GM12892 (cell line): ENCODE measurements around the gene PC.

ENCODE experiments used
- DNase-seq: peaks from one replicate; pipeline ENCODE4 v3.0.0; 2011; ENCODE audit not compliant: insufficient read length
- FAIRE-seq: peaks from 2 replicates; lab custom pipeline; 2011; peaks lifted over from hg19 to GRCh38; lab: Jason Lieb, UNC
- POLR2A ChIP-seq: IDR thresholded peaks from 2 replicates; pipeline ENCODE4 v1.6.1; 2011; ENCODE audit warnings: low read depth, low read length, control low read depth
- POLR2AphosphoS5 ChIP-seq: IDR thresholded peaks from 2 replicates; pipeline ENCODE4 v1.6.1; 2011; ENCODE audit warnings: low read depth, low read length, control low read depth
- TAF1 ChIP-seq: IDR thresholded peaks from 2 replicates; pipeline ENCODE4 v1.6.1; 2011; ENCODE audit warnings: low read depth, mild to moderate bottlenecking, control low read depth, low read length, borderline replicate concordance

PC gene

DNA sequence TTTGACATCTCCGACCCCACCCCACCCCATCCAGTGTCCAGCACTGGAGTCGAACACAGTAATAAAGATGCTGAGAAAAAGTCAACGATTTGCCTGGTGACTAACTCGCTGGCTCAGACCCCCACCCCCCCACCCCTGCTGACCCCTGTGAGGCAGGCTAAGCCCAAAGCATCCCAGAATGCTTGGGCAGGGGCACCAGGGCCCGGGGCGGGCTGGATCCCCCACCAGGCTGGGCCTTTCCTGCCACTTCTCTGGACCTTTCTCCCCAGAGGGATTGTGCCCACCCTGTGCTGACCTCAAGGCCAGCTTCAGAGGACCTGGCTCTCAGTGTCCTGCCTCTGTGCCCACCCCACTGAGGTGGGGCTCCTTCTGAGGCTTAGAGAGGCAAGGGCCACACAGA is 18.7 kb upstream of the PC start:
- DNase-seq (no peak), FAIRE-seq (no peak)
- TF ChIP-seq TAF1 = no peak
- no peak for TF ChIP-seq POLR2A
- no peak for TF ChIP-seq POLR2AphosphoS5

GRCh38 chr11:66976028-66976467 is 17.9 kb upstream of the PC start:
- FAIRE-seq (no peak), DNase-seq (no peak)
- TF ChIP-seq POLR2AphosphoS5 (no peak), TAF1 (no peak), POLR2A (no peak)

GRCh38 chr11:66975405-66976027 is 17.3 kb upstream of the PC start:
- no peak for DNase-seq
- TF ChIP-seq POLR2AphosphoS5 = no peak
- TF ChIP-seq TAF1 = no peak
- TF ChIP-seq POLR2A = no peak
- no peak for FAIRE-seq

GRCh38 chr11:66974724-66975404 is 16.7 kb upstream of the PC start, which contains the start of gene C11orf86:
Gene C11orf86, plus strand, starts transcription at chr11:66975304. Its CDS starts 59 bp downstream, at chr11:66975363.
- TF ChIP-seq TAF1 (no peak), POLR2AphosphoS5 (no peak)
- FAIRE-seq (no peak), DNase-seq (no peak)

GRCh38 chr11:66973956-66974580 is 15.9 kb upstream of the PC start:
- DNase-seq (no peak), FAIRE-seq (no peak)
- TF ChIP-seq POLR2AphosphoS5 = no peak
- TF ChIP-seq POLR2A = no peak
- no peak for TF ChIP-seq TAF1

- DNase-seq = no peak
Observed at GRCh38 chr11:66971488-66971887, 13.3 kb upstream of the PC start.

GRCh38 chr11:66970807-66971442 is 12.7 kb upstream of the PC start:
- FAIRE-seq (no peak), DNase-seq (no peak)
- no peak for TF ChIP-seq POLR2A
- TF ChIP-seq TAF1 = no peak
- no peak for TF ChIP-seq POLR2AphosphoS5

More at GRCh38 chr11:66971488-66971887, 13.3 kb upstream of the PC start:
- TF ChIP-seq POLR2A (no peak), TAF1 (no peak), POLR2AphosphoS5 (no peak)
- no peak for FAIRE-seq

DNA sequence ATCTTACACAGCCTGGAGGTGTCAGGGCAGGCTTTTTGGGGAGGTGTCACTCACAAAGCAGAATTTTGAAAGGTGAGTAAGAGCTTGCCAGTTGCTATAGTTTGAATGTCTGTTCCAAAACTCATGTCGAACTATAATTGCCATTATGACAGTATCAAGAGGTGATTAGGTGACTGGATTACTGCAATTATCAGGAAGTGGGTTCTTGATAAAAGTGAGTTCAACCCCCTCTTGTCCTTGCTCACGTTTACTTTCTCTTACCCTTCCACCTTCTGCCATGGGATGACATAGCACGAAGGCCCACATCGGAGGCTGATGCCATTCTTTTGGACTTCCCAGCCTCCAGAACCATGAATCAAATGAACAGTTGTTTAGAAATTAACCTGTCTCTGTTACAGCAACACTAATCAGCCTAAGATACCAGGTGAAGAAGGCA is 12.2 kb upstream of the PC start:
- no peak for DNase-seq
- TF ChIP-seq POLR2AphosphoS5 (no peak), TAF1 (no peak), POLR2A (no peak)
- no peak for FAIRE-seq

GRCh38 chr11:66969584-66970225 is 11.5 kb upstream of the PC start:
- TF ChIP-seq POLR2AphosphoS5 (no peak), POLR2A (no peak), TAF1 (no peak)
- DNase-seq (no peak), FAIRE-seq (no peak)

DNA sequence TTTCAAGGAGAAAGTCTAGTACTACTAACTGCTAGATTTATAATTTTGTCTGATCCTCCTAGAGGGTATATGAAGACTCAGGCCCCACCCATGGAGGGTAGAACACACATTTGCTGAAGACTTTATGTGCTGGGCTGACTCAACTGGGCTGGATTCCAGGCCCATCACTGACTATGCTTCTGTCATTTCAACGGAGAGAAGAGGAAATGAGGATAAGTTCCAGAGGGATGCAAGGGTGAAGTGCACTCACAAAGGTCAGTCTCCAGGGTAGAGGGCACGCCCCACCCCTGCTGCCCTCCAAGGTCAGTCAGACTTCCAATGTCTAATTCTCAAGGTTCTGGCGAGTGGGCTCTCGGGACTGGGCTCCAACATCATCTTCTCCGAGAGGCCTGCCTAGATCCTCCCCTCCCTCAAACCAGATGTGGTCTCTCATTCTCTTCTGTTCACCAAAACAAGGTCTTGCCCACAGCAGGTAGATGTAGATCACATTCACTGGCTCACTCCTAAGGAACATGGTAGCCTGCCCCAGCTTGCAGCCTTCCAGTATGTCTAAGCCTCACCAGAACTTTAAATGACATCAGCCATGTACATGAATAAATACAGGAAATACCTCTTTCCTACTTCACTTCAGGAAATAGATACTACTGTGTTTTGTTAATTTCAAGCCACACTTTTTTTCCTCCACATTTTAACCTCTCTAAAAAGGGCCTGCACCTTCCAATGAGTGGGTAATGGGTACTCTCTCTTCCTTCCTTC is 9.7 kb upstream of the PC start:
- TF ChIP-seq TAF1 (no peak), POLR2A (no peak), POLR2AphosphoS5 (no peak)
- FAIRE-seq (no peak), DNase-seq (no peak)
